ENCODE results near the gene NANS.
"Not testable (repeated sequence)": the region's sequence is repeated elsewhere in the genome, so short reads cannot be mapped to it uniquely, and the experiment has no call there.

Gene NANS

DNA sequence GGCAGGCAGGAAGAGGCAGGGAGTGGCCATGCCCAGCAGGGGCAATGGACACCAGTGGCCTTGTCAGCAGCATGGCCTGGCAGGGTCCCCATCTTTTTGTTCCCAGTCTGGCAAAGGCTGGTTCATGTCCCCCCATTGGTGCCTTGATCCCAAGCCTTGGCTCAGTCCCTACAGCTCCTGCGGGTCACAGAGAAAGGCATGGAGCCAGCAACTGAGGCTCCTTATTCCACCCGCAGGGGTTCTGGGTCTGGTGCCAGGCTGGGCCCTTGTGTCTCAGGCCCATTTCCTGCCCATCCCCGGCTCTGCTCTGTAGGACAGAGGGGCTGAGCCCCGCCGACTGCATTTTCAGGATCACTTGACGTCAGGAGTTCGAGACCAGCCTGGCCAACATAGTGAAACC, 48.5 kb downstream of the NANS start:
- no peak for DNase-seq

DNA sequence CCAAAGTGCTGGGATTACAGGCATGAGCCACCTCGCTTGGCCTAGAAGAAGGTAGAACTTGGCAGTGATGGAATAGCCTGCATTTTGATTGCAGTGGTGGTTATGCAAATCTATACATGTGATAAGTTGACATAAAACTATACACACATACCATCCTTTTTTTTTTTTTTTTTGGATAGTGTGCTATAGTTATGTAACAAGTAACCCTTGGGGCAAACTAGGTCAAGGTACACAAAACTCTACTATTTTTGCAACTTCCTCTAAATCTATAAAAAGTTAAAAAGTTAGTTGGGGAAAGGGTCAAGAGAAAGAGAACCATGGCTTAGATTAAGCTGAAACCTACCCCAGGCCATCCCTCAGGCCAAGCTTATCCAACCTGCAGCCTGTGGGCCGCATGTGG, 51.4 kb downstream of the NANS start:
- no peak for DNase-seq

DNA sequence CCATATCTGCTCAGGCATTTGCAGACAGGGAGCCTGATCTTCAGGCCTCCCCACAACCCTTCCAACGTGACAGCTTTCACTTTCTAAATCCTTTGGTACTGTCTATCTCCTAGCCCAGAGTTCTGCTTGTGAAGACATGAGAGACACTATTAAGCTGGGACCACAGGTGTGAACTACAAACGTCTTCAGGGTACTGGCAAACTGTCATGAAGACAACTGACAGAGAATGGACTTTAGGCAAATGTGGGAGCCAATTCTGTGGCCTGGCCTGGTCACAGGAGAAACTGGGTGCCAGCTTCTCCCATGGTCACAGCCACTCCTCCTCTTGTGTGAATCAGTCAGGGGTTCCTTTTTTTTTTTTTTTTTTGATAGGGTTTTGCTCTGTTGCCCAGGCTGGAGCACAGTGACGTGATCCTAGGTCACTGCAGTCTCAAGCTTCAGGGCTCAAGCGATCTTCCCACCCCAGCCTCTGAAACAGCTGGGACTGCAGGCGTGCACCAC, 52.0 kb downstream of the NANS start:
- DNase-seq, result peak; percentile 57

DNA sequence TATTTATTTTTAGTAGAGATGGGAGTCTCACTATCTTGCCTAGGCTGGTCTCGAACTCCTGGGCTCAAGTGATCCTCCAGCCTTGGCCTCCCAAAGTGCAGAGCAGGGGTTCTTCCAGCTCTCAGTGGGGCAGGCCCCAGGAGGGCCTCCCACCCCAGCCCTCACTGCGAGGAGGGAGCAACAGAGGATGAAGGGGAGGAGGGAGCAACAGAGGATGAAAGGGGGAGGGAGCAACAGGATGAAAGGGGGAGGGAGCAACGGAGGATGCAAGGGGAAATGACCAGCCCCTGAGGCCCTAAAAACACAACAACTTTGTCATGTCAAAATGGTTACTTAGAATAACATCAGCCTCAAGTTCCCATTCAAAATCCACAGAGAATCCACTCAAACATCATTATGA, 52.5 kb downstream of the NANS start:
- DNase-seq, result peak; percentile 37

DNA sequence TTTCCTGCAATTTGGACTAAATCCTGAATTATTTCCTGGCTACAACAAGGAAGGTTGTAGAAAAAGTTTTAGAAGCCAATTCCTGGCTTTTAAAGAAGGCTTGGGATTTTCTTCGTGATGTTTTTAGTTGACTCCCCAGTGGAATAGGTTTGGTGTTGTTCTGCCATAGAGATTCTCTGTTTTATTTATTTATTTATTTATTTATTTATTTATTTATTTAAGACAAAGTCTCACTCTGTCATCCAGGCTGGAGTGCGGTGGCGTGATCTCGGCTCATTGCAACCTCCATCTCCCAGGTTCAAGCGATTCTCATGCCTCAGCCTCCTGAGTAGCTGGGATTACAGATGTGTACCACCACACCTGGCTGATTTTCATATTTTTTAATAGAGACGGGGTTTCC, 60.6 kb downstream of the NANS start:
- not testable (repeated sequence) for DNase-seq

DNA sequence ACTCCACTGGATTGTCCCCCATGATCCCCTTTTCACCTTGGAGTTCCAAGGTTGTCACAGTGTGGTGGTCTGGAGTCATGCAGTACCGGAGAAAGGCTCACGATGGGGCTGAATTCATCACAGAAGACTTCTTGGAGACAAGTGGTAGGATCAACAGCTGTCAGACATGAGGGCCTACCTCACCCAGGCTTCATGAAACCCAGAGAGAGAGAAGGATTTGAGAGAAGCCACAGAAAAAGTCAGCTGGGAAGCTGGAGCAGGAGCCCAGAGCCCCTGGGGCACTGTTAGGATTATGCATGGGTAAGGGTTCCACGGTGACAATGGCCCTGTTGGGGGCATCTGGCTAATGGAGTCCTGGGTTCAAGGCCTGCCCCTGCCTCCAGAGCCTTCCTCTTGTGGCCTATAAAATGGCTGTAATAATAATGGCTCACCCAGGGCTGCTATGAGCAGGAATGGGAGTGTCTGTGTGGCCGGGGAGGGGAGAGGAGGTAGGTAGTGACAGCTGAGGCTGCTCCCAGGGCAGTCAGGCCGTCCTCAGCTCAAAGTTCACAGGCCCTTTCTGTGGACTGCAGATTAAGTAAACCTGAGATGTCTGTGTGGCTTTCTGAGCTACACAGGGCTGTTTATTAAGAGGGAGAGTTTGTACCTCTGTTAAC, 61.6 kb downstream of the NANS start:
- peak; percentile 69 for DNase-seq

GRCh38 chr9:98118640-98119601, 62.4 kb downstream of the NANS start, which contains the start of gene TRIM14:
TRIM14 (minus strand) TSS chr9:98119222; CDS start chr9:98119188, 34 bp downstream.
- peak; percentile 67 for DNase-seq

- peak; percentile 18 for DNase-seq
These were observed 63.9 kb downstream of the NANS start for GRCh38 chr9:98120476-98120875.

GRCh38 chr9:98121058-98121457, 64.5 kb downstream of the NANS start:
- peak; percentile 37 for DNase-seq

DNA sequence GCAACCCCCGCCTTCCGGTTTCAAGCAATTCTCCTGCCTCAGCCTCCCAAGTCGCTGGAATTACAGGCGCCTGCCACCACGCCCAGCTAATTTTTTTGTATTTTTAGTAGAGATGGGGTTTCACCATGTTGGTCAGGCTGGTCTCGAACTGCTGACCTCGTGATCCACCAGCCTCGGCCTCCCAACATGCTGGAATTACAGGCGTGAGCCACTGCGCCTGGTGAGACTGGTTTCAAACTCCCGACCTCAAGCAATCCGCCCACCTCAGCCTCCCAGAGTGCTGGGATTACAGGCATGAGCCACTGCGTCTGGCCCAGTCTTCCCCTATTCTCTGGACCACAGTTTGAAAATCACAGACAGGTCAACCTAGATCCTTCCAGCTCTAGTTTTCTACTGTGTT, 67.6 kb downstream of the NANS start:
- DNase-seq, result not testable (repeated sequence)

- DNase-seq, result no peak
These were observed 68.3 kb downstream of the NANS start for GRCh38 chr9:98124637-98125426.

- no peak for DNase-seq
These were observed 70.7 kb downstream of the NANS start for GRCh38 chr9:98127226-98127625.

GRCh38 chr9:98128316-98128715, 71.8 kb downstream of the NANS start:
- no peak for DNase-seq

- no peak for DNase-seq
These were observed 72.9 kb downstream of the NANS start for GRCh38 chr9:98129451-98129881.

- not testable (repeated sequence) for DNase-seq
These were observed 73.5 kb downstream of the NANS start for GRCh38 chr9:98130060-98130459.

- no peak for DNase-seq
These were observed 74.2 kb downstream of the NANS start for GRCh38 chr9:98130576-98131228.

- no peak for DNase-seq
These were observed 75.6 kb downstream of the NANS start for GRCh38 chr9:98132158-98132557.

Measured in CD4-positive, alpha-beta T cell treated with Interleukin-17A for 4 hours (primary cell).